NT2/D1 (cell line): ENCODE data around the gene SLC39A11.
"Not testable (repeated sequence)": the region's sequence is repeated elsewhere in the genome, so short reads cannot be mapped to it uniquely, and the experiment has no call there.

Experiments used
- SUZ12 ChIP-seq: IDR thresholded peaks from 2 replicates; pipeline ENCODE4 v1.6.1; 2011; ENCODE audit not compliant: insufficient read length, insufficient read depth; ENCODE audit errors: extremely low read depth
- ZNF274 ChIP-seq: IDR thresholded peaks from 2 replicates; pipeline ENCODE4 v1.6.1; 2011; ENCODE audit warnings: mild to moderate bottlenecking, low read depth, low read length

GRCh38 chr17:73131439-73131838, 39.0 kb upstream of the SLC39A11 start:
- TF ChIP-seq ZNF274, SUZ12: not testable (repeated sequence)
